ENCODE measurements around the gene MRPS31.

GRCh38 chr13:40809471-40809870 lies 38.5 kb upstream of the MRPS31 start:
- no peak for TF ChIP-seq POLR2A (IDR thresholded peaks at IDR 0.05)
- TF ChIP-seq CTCF (IDR thresholded peaks at IDR 0.05): no peak

Measured in tibial nerve (tissue), 3 donors.